ENCODE results near the gene ZC3H6.

The ZC3H6 gene

GRCh38 chr2:112275311-112275886 is at the start of gene ZC3H6 (continued):
- TF ChIP-seq, protein P1, sequence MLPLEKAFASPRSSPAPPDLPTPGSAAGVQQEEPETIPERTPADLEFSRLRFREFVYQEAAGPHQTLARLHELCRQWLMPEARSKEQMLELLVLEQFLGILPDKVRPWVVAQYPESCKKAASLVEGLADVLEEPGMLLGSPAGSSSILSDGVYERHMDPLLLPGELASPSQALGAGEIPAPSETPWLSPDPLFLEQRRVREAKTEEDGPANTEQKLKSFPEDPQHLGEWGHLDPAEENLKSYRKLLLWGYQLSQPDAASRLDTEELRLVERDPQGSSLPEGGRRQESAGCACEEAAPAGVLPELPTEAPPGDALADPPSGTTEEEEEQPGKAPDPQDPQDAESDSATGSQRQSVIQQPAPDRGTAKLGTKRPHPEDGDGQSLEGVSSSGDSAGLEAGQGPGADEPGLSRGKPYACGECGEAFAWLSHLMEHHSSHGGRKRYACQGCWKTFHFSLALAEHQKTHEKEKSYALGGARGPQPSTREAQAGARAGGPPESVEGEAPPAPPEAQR (tag by site-specific recombination; IDR thresholded peaks at IDR 0.05) = 0 out of 2 replicates have a peak, but pooled peaks have one; percentile 23
- TF ChIP-seq ZBTB10 (tag by site-specific recombination; IDR thresholded peaks at IDR 0.05) (no peak; the same call in 1 of the 2 replicates), ZNF510 (tag by site-specific recombination; IDR thresholded peaks at IDR 0.05; ENCODE audit: insufficient replicate concordance) (no peak), ZNF223 (tag by site-specific recombination; IDR thresholded peaks at IDR 0.05) (no peak), ZNF132 (tag by site-specific recombination; IDR thresholded peaks at IDR 0.05; ENCODE audit: borderline replicate concordance) (no peak), ZNF645 (tag by site-specific recombination; IDR thresholded peaks at IDR 0.05) (no peak), ZXDB (tag by site-specific recombination; IDR thresholded peaks at IDR 0.05) (peak; percentile 99), ZBTB11 (tag by site-specific recombination; conservative IDR thresholded peaks at IDR 0.05; ENCODE audit: low read depth) (0 out of 2 replicates have a peak, but pooled peaks have one; percentile 48), ZNF202 (tag by site-specific recombination; IDR thresholded peaks at IDR 0.05; ENCODE audit: borderline replicate concordance) (no peak), ZNF335 (tag by site-specific recombination; conservative IDR thresholded peaks at IDR 0.05) (peak; percentile 63), ZFP37 (tag by site-specific recombination; IDR thresholded peaks at IDR 0.05) (peak; percentile 94; the same call in 1 of the 2 replicates), ZNF211 (tag by site-specific recombination; IDR thresholded peaks at IDR 0.05; ENCODE audit: low read depth) (no peak), ZNF544 (tag by site-specific recombination; IDR thresholded peaks at IDR 0.05) (no peak), TSHZ1 (tag by site-specific recombination; IDR thresholded peaks at IDR 0.05; ENCODE audit: borderline replicate concordance) (no peak), ZNF155 (tag by site-specific recombination; IDR thresholded peaks at IDR 0.05) (no peak), ZNF350 (tag by site-specific recombination; IDR thresholded peaks at IDR 0.05) (peak; percentile 82), ZNF548 (tag by site-specific recombination; IDR thresholded peaks at IDR 0.05) (0 out of 2 replicates have a peak, but pooled peaks have one; percentile 39), ZNF776 (tag by site-specific recombination; IDR thresholded peaks at IDR 0.05; ENCODE audit: borderline replicate concordance) (no peak), ZNF837 (tag by site-specific recombination; IDR thresholded peaks at IDR 0.05) (no peak), ZNF518A (tag by site-specific recombination; conservative IDR thresholded peaks at IDR 0.05; ENCODE audit: low read depth) (no peak; the same call in 1 of the 2 replicates)
- TF ChIP-seq, protein P2, sequence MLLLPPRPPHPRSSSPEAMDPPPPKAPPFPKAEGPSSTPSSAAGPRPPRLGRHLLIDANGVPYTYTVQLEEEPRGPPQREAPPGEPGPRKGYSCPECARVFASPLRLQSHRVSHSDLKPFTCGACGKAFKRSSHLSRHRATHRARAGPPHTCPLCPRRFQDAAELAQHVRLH (tag by site-specific recombination; IDR thresholded peaks at IDR 0.05) = peak; percentile 73

All from HEK293 (cell line).